Stimulated activated naive CD8-positive, alpha-beta T cell treated with anti-CD3 and anti-CD28 coated beads, Interleukin-15, amount 100 ng/mL, for 72 hours (primary cell): Measurements from ENCODE around the gene DMRT1.

ENCODE experiments used
- ATAC-seq: fragments of 150-1000 bp; cut with Tn5 transposase; 2 replicates; pipeline ENCODE4 v1.10.0; 2021; ENCODE audit warnings: mild to moderate bottlenecking, moderate library complexity
- DNase-seq, 2 donors: peaks; one replicate each; pipeline ENCODE4 v3.0.0; 2021 to 2022
- H3K27ac Mint-ChIP-seq, 2 donors: one replicate each; pipeline ENCODE4 v1.8.0; 2022; ENCODE audit warnings: mild to moderate bottlenecking in 2 of 2, mixed read lengths in 2 of 2, moderate library complexity in 2 of 2
- H3K27me3 Mint-ChIP-seq: one replicate; pipeline ENCODE4 v1.8.0; 2022; ENCODE audit warnings: mixed read lengths
- H3K4me1 Mint-ChIP-seq: one replicate; pipeline ENCODE4 v1.8.0; 2022; ENCODE audit warnings: mild to moderate bottlenecking, mixed read lengths
- H3K4me3 Mint-ChIP-seq, 2 donors: one replicate each; pipeline ENCODE4 v1.8.0; 2022; ENCODE audit warnings: mild to moderate bottlenecking in 2 of 2, mixed read lengths in 2 of 2, moderate library complexity in 1 of 2
- H3K9me3 Mint-ChIP-seq, 2 donors: one replicate each; pipeline ENCODE4 v1.8.0; 2022; ENCODE audit warnings: mixed read lengths in 2 of 2

DMRT1 gene

DNA sequence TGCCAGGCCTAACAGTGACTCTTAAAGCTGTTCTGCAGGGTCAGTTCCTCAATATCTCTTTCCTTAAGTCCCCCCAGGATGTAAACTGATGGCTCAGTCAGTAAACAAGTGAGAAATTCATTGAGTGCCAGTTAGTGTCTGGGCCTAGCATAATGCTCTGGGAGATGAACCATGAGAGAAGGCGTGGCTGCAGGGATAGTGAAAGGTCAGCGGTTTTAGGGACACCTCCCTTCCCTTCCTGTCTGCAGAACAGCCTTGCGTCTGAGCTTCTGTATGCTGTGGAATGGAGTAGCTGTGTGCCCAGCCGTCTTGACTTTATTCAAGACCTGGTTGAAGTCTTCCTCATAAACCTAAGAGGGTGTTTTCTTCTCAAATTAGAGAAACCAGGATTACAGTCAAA is 88.2 kb downstream of the DMRT1 start:
- Mint-ChIP-seq H3K4me3 (no peak overlapping the region), H3K27ac (peak overlapping the region in 1 of 2 donors; percentile 57), H3K27me3 (peaks cover 28% of the 10 kb centered on the region), H3K9me3 (no peaks in the 10 kb centered on the region), H3K4me1 (no peaks in the 10 kb centered on the region)
- DNase-seq (no peak), ATAC-seq (no peak)

DNA sequence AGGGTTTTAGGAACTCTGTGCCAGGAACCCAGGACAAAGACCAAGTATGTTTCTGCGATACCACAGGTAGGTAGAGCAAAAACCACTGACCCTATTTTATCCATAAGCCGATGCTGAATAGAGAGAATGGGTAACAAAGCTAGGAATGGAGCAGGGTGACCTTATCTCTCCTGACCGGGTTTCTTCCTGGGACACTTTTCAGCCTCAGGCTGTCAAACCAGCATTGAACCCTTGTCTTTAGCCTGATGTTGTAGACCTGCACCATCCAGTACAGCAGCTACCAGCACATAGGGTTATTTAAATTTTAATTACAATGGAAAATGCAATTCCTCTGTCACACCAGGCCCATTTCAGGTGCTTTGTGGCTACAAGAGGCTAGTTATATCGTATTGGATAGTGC is 91.9 kb downstream of the DMRT1 start:
- no peak for ATAC-seq
- no peak for DNase-seq
- H3K27me3 Mint-ChIP-seq = peaks cover 50% of the 10 kb centered on the region

DNA sequence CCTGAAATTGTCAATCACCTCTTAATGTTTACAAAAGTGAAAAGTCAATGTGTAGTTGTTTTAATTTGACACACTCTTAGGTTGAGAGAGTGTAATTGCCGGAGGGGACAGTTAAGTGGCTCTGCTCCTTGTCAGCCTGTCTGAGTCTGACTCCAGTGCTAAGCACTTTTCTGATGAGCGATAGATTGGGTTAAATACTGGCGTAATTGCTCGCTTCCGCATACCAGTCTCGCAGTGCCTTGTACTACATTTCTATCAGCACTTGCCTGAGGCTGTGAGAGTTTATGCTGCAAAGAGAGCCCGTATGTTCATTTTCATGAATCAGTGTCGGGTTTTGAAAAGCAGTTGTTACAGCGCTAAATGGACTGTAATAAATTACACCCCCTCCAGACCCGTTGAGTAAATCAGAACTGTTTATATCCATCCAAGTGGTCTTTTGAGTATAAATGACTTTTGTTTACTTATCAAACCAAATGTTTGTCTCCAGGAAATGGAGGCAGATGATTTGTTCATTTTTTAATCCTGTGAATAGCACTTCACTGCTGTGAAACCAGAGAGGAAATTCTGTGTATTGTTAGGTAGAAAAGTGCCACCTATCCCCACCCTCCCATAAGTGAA is 94.0 kb downstream of the DMRT1 start:
- H3K9me3 Mint-ChIP-seq = peaks cover 5 to 16% of the 10 kb centered on the region in 2 donors
- H3K27me3 Mint-ChIP-seq = peaks cover 69% of the 10 kb centered on the region
- no peak overlapping the region for H3K27ac Mint-ChIP-seq
- no peaks in the 10 kb centered on the region for H3K4me1 Mint-ChIP-seq
- ATAC-seq (no peak), DNase-seq (no peak)
- no peak overlapping the region for H3K4me3 Mint-ChIP-seq

More for the DNA sequence above, 91.9 kb downstream of the DMRT1 start:
- no peak overlapping the region for H3K4me3 Mint-ChIP-seq
- H3K27ac Mint-ChIP-seq = no peak overlapping the region
- peaks cover 0 to 6% of the 10 kb centered on the region in 2 donors for H3K9me3 Mint-ChIP-seq
- no peaks in the 10 kb centered on the region for H3K4me1 Mint-ChIP-seq

DNA sequence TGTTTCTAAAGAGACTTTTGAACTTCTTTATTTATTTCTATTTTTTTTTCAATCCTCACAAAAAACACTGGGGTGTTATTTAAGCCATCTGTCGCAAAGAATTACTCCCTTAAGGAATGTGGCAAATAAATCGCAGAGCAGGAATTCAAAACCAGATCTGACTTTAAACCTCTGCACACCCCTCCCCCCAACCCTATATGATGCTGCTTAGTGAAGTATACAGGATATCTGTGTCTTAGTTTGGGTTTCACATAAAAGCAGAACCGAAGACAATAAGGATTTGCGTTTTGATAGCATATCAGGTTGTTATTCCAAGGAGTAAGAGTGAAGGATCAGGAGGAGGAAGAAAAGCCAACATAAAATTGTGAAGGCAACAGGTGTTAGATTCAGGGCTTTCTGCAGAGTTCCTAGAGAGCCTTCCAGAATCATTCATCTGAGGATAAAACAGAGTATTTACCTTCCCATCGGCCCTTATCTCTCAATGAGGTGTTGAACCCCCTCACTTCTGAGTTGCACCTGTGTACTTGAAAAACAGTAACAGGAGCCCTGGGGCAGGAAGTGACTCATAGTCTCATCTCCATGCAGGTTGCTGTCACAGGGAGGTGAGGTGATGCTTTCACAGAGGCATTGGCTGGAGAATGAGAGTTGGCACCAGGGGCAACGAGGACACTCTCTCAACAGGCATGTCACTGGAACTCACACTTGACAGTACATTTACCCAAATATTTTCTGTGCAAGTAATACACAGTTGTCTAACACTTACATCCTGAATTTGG is 101.5 kb downstream of the DMRT1 start:
- DNase-seq (peak in 1 of 2 donors; percentile 2), ATAC-seq (peak; percentile 43)
- Mint-ChIP-seq H3K4me1 (peaks cover 6% of the 10 kb centered on the region), H3K4me3 (no peak overlapping the region), H3K27ac (no peak overlapping the region), H3K27me3 (peaks cover 47% of the 10 kb centered on the region), H3K9me3 (peaks cover 5 to 10% of the 10 kb centered on the region in 2 donors)

DNA sequence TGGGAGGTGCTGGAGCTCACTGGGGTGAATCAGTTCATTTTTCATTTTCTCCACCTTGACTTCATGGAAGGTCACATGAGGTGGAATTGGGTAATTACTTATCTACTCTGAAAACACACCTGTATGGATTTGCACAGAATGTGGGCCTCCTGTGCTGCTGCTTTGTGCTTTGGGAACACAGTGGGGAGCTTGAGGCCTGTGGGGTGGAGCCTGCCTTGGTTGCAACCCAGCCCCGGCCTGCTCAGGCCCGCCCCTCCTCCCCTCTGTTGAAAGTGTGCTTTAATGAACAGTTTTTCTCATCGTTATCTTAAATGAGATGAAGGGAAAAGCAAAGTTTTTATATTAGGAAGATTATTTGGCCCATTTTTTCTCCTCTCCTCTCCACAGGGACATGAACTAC is 106.5 kb downstream of the DMRT1 start:
- H3K4me1 Mint-ChIP-seq = peaks cover 6% of the 10 kb centered on the region
- peaks cover 34% of the 10 kb centered on the region for H3K27me3 Mint-ChIP-seq
- H3K4me3 Mint-ChIP-seq = no peak overlapping the region
- no peak overlapping the region for H3K27ac Mint-ChIP-seq
- no peak for DNase-seq
- H3K9me3 Mint-ChIP-seq = no peaks in the 10 kb centered on the region
- ATAC-seq = no peak

DNA sequence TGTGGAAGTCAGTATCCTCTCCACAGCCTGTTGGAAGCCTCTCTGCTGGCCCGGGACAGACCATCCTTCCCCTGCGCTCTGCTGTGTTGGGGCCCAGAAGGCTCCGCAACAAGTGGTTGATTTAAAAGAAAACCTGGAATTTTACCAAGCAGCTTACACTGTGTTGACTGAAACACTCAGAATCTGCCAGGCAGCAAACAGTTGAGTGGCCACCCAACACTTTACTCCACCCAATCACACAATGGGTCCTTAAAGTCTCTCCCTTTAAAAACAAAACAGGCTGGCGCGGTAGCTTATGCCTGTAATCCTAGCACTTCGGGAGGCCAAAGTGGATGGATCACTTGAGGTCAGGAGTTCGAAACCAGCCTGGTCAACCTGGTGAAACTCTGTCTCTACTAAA is 107.0 kb downstream of the DMRT1 start:
- DNase-seq = no peak
- H3K27me3 Mint-ChIP-seq = peaks cover 29% of the 10 kb centered on the region
- no peaks in the 10 kb centered on the region for H3K9me3 Mint-ChIP-seq
- peaks cover under 1% of the 10 kb centered on the region for H3K4me1 Mint-ChIP-seq
- no peak overlapping the region for H3K4me3 Mint-ChIP-seq
- ATAC-seq = no peak
- no peak overlapping the region for H3K27ac Mint-ChIP-seq

DNA sequence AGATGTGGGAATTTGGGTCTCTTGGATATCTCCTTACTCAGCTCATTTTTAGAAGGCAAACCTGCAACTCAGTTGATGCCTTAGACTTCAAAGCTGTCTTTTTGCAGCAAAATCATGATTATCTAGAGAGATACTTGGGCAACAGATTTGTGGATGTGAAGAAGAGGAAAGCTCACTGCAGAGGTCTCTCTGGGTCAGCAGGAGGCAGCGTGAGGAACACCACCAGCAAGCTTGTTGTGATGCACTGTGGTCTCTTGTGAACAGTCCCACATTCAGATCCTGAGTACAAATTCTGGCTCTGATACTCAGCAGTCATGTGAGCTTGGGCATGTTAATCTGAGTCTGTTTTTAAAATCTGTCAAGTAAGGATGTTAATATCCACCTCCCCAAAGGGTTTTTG is 108.6 kb downstream of the DMRT1 start:
- Mint-ChIP-seq H3K4me1 (no peaks in the 10 kb centered on the region), H3K27me3 (peaks cover 17% of the 10 kb centered on the region), H3K27ac (no peak overlapping the region), H3K4me3 (no peak overlapping the region), H3K9me3 (no peaks in the 10 kb centered on the region)
- ATAC-seq (no peak), DNase-seq (no peak)

DNA sequence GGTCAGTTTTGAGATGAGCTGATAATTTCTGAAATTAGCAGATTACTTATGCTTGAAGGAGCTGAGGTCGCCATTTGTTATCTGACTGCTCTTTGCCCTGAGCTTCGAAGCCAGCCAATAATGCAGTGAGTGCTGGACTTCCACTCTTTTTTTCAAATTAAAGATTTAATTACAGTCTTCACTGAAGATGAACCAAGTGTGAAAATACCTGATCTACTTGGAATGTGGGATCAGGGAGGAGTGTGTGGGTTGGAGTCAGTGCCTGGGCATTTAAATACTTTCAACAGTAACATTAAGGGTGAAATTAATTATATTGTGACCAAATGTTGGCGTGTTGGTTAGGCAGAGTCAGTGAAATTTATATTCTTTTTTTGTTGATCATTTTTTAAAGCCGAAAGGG is 111.0 kb downstream of the DMRT1 start:
- DNase-seq (no peak), ATAC-seq (no peak)
- Mint-ChIP-seq H3K4me3 (no peak overlapping the region), H3K27me3 (peaks cover 17% of the 10 kb centered on the region), H3K27ac (no peak overlapping the region), H3K9me3 (no peaks in the 10 kb centered on the region), H3K4me1 (no peaks in the 10 kb centered on the region)

DNA sequence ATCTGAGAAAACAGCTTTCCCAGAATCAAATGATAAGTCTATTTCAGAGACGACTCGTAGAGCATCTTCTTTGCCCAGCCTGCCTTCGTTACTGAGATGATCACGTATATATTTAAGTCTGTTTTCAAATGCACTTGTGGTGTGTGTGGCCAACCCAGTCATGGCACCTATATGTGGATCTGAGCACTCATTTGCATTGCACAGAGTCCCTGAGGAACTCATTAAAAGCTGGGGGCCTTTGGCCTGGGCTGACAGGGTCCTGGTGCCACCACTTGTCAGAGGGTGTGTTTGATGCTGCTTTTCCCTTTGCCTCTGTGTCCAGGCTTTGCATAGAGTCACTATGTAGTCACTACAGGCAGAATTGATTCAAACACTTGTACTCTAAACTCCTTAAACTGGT is 117.6 kb downstream of the DMRT1 start:
- DNase-seq (no peak), ATAC-seq (no peak)
- no peak overlapping the region for H3K27ac Mint-ChIP-seq
- no peaks in the 10 kb centered on the region for H3K9me3 Mint-ChIP-seq
- H3K4me1 Mint-ChIP-seq = no peaks in the 10 kb centered on the region
- peaks cover 44% of the 10 kb centered on the region for H3K27me3 Mint-ChIP-seq
- no peak overlapping the region for H3K4me3 Mint-ChIP-seq

DNA sequence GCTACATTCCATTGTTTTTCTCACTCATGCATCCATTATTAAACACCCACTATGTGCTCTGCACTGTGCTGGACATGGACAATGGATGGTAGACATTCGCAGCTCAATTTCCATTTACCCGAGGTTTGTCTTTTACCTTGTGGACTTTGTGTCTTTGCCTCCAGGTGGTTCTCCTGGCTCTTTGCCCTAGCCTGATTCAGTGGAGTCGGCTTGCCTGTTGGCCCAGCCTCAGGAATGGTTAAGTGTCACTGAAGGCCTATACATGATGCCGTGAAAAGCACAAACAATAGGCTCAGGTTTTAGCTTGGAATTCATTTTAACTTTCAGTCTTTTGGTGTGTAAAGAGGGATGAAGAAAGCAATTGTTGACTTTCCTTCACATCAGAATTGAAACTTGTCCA is 118.4 kb downstream of the DMRT1 start:
- ATAC-seq = no peak
- H3K27ac Mint-ChIP-seq = no peak overlapping the region
- no peaks in the 10 kb centered on the region for H3K9me3 Mint-ChIP-seq
- no peaks in the 10 kb centered on the region for H3K4me1 Mint-ChIP-seq
- H3K27me3 Mint-ChIP-seq = peaks cover 51% of the 10 kb centered on the region
- DNase-seq = no peak
- no peak overlapping the region for H3K4me3 Mint-ChIP-seq

DNA sequence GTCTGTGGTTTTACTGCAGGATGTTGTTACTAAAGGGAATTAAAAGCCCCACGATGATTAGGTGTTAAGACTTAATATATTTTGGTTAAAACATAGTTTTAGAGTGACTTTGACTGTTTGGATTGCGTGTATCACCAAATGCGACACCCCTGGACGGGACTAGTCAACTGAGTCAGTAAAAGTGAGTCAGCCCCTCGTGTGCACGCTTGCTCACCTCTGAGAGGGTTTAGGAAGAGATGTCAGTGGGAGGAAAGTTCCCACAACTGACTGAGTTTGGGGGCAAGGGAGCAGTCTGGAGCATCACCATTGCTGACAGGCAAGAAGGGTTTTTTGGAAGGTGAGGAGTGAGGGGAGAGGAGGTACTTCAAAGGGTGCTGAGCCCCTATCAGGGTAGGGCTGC is 120.5 kb downstream of the DMRT1 start:
- no peak overlapping the region for H3K27ac Mint-ChIP-seq
- H3K9me3 Mint-ChIP-seq = no peaks in the 10 kb centered on the region
- H3K27me3 Mint-ChIP-seq = peaks cover 68% of the 10 kb centered on the region
- H3K4me1 Mint-ChIP-seq = no peaks in the 10 kb centered on the region
- DNase-seq = no peak
- ATAC-seq = no peak
- no peak overlapping the region for H3K4me3 Mint-ChIP-seq

DNA sequence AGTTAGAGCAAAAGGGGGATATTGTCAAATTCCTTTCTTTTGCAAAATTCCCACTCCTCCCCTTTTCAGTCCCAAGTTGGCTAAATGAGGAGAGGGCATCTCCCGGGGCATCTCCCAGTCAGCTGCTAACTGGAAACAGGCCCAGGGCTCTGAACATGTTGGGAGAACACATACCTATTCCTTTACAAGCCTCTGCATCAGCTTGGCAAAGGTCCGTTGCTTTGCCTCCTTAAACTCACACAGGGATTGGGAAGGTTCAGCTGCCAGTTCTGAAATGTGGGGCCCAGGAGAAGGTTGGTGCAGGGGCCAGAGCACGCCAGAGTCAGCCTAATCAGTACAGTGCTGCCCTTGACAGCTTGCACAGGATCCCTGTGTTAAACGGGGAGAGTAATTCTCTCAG is 124.0 kb downstream of the DMRT1 start:
- H3K4me3 Mint-ChIP-seq = no peak overlapping the region
- peaks cover 89% of the 10 kb centered on the region for H3K27me3 Mint-ChIP-seq
- ATAC-seq (no peak), DNase-seq (no peak)
- H3K9me3 Mint-ChIP-seq = no peaks in the 10 kb centered on the region
- peaks cover 24% of the 10 kb centered on the region for H3K4me1 Mint-ChIP-seq
- no peak overlapping the region for H3K27ac Mint-ChIP-seq

DNA sequence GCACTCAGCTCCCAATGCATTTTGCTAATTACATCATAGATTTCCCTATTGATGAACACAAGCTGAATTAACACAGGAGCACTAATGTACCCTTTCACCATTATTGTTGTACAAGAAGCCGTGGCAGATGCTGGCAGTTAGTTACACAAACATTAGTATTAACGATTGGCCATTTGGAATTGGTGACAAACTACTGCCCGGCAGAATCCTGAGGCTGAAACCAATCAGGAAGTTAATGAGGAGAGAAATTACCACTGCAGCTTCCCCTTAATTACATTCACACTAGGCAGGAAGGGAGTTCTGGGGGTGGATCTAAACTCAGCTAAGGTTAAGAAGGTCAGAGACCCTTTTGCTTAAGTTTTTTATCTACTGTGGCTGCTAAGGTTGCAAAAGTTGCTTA is 125.4 kb downstream of the DMRT1 start:
- peaks cover 89% of the 10 kb centered on the region for H3K27me3 Mint-ChIP-seq
- H3K9me3 Mint-ChIP-seq = no peaks in the 10 kb centered on the region
- no peak overlapping the region for H3K27ac Mint-ChIP-seq
- DNase-seq = no peak
- ATAC-seq = no peak
- peaks cover 32% of the 10 kb centered on the region for H3K4me1 Mint-ChIP-seq
- no peak overlapping the region for H3K4me3 Mint-ChIP-seq

DNA sequence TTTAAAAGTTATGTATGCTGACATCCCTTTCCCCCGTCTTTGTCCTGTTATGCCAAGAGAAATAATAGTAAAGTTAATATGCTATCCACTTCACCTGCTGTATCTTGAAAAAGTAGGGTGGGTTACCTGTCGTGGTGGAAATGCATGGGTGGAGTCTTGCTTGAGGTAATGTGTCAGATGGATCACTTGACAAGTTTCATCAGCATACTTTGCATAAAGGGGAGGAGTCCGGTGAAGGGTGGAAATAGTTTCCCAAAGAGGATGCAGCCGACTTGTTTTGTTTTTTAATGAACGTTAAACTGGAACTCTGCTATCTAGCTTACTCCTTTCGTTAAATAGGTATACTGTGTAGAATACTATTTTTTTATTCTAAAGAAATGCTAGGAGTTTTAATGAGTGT is 125.9 kb downstream of the DMRT1 start:
- ATAC-seq (no peak), DNase-seq (no peak)
- Mint-ChIP-seq H3K4me1 (peaks cover 35% of the 10 kb centered on the region), H3K9me3 (no peaks in the 10 kb centered on the region), H3K4me3 (no peak overlapping the region), H3K27ac (no peak overlapping the region), H3K27me3 (peaks cover 89% of the 10 kb centered on the region)

DNA sequence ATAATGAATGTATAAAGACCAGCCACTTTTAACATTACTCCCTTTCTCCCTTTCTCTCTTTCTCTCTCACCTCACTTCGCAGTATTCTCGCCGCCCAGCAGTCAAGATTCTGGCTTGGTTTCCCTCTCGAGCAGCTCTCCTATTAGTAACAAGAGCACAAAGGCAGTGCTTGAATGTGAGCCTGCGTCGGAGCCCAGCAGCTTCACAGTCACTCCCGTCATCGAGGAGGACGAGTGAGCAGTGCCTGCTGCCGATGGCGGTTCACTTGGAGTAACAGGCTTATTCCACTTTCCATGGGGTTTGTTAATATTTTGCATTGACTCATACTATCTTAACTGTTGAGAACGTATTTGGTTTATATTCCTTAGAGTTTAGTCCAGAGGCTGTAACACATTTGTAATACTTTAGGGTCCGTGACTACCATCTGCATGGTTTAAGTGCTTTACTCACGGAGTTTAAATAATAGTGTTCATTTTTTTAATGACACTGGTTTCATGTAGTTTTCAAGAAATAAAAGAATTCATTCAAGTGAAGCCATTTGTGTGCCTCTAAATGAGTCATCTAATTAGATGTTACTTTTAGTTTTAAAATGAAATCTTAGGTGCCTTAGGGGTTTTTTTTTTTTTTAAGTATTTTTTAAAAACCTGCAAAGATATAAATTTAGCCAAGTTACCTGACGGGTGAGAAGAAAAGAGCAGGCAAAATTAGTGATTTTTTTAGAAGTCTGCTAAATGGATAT is 126.6 kb downstream of the DMRT1 start:
- no peaks in the 10 kb centered on the region for H3K9me3 Mint-ChIP-seq
- peaks cover 89% of the 10 kb centered on the region for H3K27me3 Mint-ChIP-seq
- peaks cover 42% of the 10 kb centered on the region for H3K4me1 Mint-ChIP-seq
- ATAC-seq = no peak
- no peak overlapping the region for H3K27ac Mint-ChIP-seq
- H3K4me3 Mint-ChIP-seq = peak overlapping the region; percentile 4 to 24
- no peak for DNase-seq
